B cell (primary cell): ENCODE results near the gene CKAP5. TPM values are rescaled to one million over a fixed set of nuclear protein-coding genes. Genes with fewer than 3 reads are reported as not detected.

Source experiments
- ATAC-seq: fragments of 200-7000 bp; cut with Tn5 transposase; one replicate; pipeline ENCODE4 v1.10.0; 2021; ENCODE audit warnings: low read depth, mild to moderate bottlenecking, moderate number of reproducible peaks, moderate library complexity
- CTCF ChIA-PET: fragments of 350-600 bp; sonication (Branson Sonifier 250); formaldehyde crosslinking; loops from one replicate; lab custom pipeline; 2021; ENCODE audit warnings: antibody characterized with exemption, inconsistent platforms; lab: Charles Lee
- POLR2A ChIA-PET: fragments of 350-600 bp; sonication (Branson Sonifier 250); formaldehyde crosslinking; loops from one replicate; lab custom pipeline; 2021; ENCODE audit warnings: antibody characterized with exemption; lab: Charles Lee
- DNase-seq: peaks from one replicate; pipeline ENCODE4 v3.0.0; 2013
- H2AFZ ChIP-seq: 2 replicates; pipeline ENCODE4 v1.6.1; 2012; ENCODE audit warnings: mild to moderate bottlenecking, low read depth, low read length; ENCODE audit not compliant: insufficient read depth, poor library complexity, severe bottlenecking
- H3K27ac ChIP-seq, 2 donors: 1 replicate in 1 of 2; 2 replicates in 1 of 2; pipeline ENCODE4 v1.5.1; 2012 to 2013; ENCODE audit warnings: low read length in 2 of 2, mild to moderate bottlenecking in 2 of 2, moderate library complexity in 1 of 2
- H3K27me3 ChIP-seq, 4 experiments: fragments of 200-600 bp in 1 of 4; sonication (generic) in 1 of 4; replicated peaks in 1 of 4; 1 replicate in 2 of 4; 2 replicates in 2 of 4; pipeline versions ENCODE4 v1.6.1 to v1.7.0; 2013 to 2016; ENCODE audit warnings: low read length in 3 of 4, mild to moderate bottlenecking in 2 of 4, mixed read lengths in 1 of 4, moderate library complexity in 1 of 4; ENCODE audit not compliant: insufficient read depth in 4 of 4, control insufficient read depth in 3 of 4; ENCODE audit errors: control extremely low read depth in 1 of 4
- H3K36me3 ChIP-seq, 2 experiments: replicated peaks in 1 of 2; 1 replicate in 1 of 2; 2 replicates in 1 of 2; pipeline versions ENCODE4 v1.6.1 to v1.7.1; 2013; ENCODE audit warnings: low read length in 1 of 2; ENCODE audit not compliant: insufficient read depth in 2 of 2, control insufficient read depth in 1 of 2; ENCODE audit errors: control extremely low read depth in 1 of 2, extremely low read depth in 1 of 2
- H3K4me1 ChIP-seq, 2 donors: fragments of 200-600 bp in 1 of 2; sonication (generic) in 1 of 2; 1 replicate in 1 of 2; 2 replicates in 1 of 2; pipeline versions ENCODE4 v1.5.1 to v1.6.1; 2013 to 2017; ENCODE audit warnings: low read length in 2 of 2; ENCODE audit not compliant: control insufficient read depth in 2 of 2, insufficient read depth in 2 of 2
- H3K4me2 ChIP-seq: replicated peaks from 2 replicates; pipeline ENCODE3; 2012; ENCODE audit warnings: mild to moderate bottlenecking, low read depth, low read length; ENCODE audit not compliant: poor library complexity, severe bottlenecking
- H3K4me3 ChIP-seq, 5 experiments: fragments of 200-600 bp in 1 of 5; sonication (generic) in 1 of 5; 1 replicate in 3 of 5; 2 replicates in 2 of 5; pipeline versions ENCODE4 v1.5.1 to v1.7.0; 2011 to 2016; ENCODE audit warnings: low read length in 4 of 5, mild to moderate bottlenecking in 4 of 5, low read depth in 2 of 5, control low read depth in 1 of 5, moderate library complexity in 1 of 5; ENCODE audit not compliant: insufficient read depth in 1 of 5; ENCODE audit errors: control extremely low read depth in 1 of 5, extremely low read depth in 1 of 5
- H3K79me2 ChIP-seq: fragments of 200-600 bp; sonication (generic); one replicate; pipeline ENCODE4 v1.6.0; 2016; ENCODE audit warnings: low read length; ENCODE audit not compliant: control insufficient read depth, insufficient read depth
- H3K9ac ChIP-seq: fragments of 200-600 bp; sonication (generic); 2 replicates; pipeline ENCODE4 v1.6.1; 2017; ENCODE audit warnings: mild to moderate bottlenecking, low read length, moderate library complexity
- H3K9me3 ChIP-seq, 3 donors: one replicate each; pipeline versions ENCODE4 v1.6.1 to v1.7.1; 2013; ENCODE audit warnings: low read length in 2 of 3; ENCODE audit not compliant: control insufficient read depth in 2 of 3, insufficient read depth in 1 of 3; ENCODE audit errors: control extremely low read depth in 1 of 3
- H4K20me1 ChIP-seq: 2 replicates; pipeline ENCODE4 v1.6.0; 2012; ENCODE audit warnings: mild to moderate bottlenecking, low read length; ENCODE audit not compliant: insufficient read depth, control insufficient read depth, poor library complexity, severe bottlenecking
- H3K27ac Mint-ChIP-seq: one replicate; pipeline ENCODE4 v1.8.0; 2021; ENCODE audit warnings: mixed read lengths
- H3K27me3 Mint-ChIP-seq: one replicate; pipeline ENCODE4 v1.8.0; 2021; ENCODE audit warnings: mixed read lengths
- H3K4me1 Mint-ChIP-seq: one replicate; pipeline ENCODE4 v1.8.0; 2021; ENCODE audit warnings: mixed read lengths
- H3K4me3 Mint-ChIP-seq: one replicate; pipeline ENCODE4 v1.8.0; 2021; ENCODE audit warnings: mixed read lengths
- H3K9me3 Mint-ChIP-seq: one replicate; pipeline ENCODE4 v1.8.0; 2022; ENCODE audit warnings: mixed read lengths; ENCODE audit not compliant: insufficient read depth
- CTCF ChIP-seq: fragments of 200-600 bp; IDR thresholded peaks from one replicate; pipeline ENCODE4 v1.8.0; 2022; ENCODE audit warnings: antibody characterized with exemption, mild to moderate bottlenecking
- EZH2 ChIP-seq: IDR thresholded peaks from 2 replicates; pipeline ENCODE4 v1.6.1; 2012; ENCODE audit warnings: borderline replicate concordance, low read depth, mild to moderate bottlenecking, moderate library complexity, low read length; ENCODE audit not compliant: insufficient read depth, poor library complexity, severe bottlenecking
- WGBS: methylation state at CpG from one replicate; pipeline ENCODE4 v1.1.5; 2013; ENCODE audit warnings: missing lambda C conversion rate; ENCODE audit not compliant: insufficient coverage; 5-methylcytosine and 5-hydroxymethylcytosine counted together
- intact Hi-C: fragments of 100-400 bp; cut with micrococcal nuclease; formaldehyde crosslinking; loops from one replicate; pipeline ENCODE4 v1.10.0; 2022
- polyA plus RNA-seq: library from polyadenylated mRNA; depleted of rRNA; stranded (reverse); fragments of >200 nt; gene quantifications from 2 replicates; pipeline ENCODE4 v1.2.3, GENCODE V29; 2012
- total RNA-seq, 2 donors: library from RNA; stranded (reverse); fragments of 120-200 nt in 1 of 2; gene quantifications; 1 replicate in 1 of 2; 2 replicates in 1 of 2; pipeline versions ENCODE4 v1.2.3 to v1.2.4, GENCODE V29; 2013 to 2022

The CKAP5 gene
- total and polyA plus RNA-seq, 2 donors (not counting 1 experiment from before 2014, with no cell fraction given) = 7.3 to 54.3 TPM

- Histone ChIP-seq H4K20me1 (no peaks in the 10 kb centered on the region), H3K4me1 (peaks cover 5 to 8% of the 10 kb centered on the region in 2 donors), H2AFZ (no peak overlapping the region), H3K27ac (no peak overlapping the region), H3K36me3 (peaks cover 1 to 52% of the 10 kb centered on the region in 2 experiments), H3K9ac (no peak overlapping the region), H3K4me2 (no peak overlapping the region), H3K79me2 (peaks cover 30% of the 10 kb centered on the region), H3K27me3 (no peaks in the 10 kb centered on the region), H3K4me3 (no peak overlapping the region), H3K9me3 (no peaks in the 10 kb centered on the region)
- ATAC-seq = no peak
- Mint-ChIP-seq H3K9me3 (no peaks in the 10 kb centered on the region), H3K4me3 (no peak overlapping the region), H3K27me3 (no peaks in the 10 kb centered on the region), H3K27ac (no peak overlapping the region), H3K4me1 (peaks cover 9% of the 10 kb centered on the region)
- ChIA-PET CTCF (no interaction called here), POLR2A (no interaction called here)
- intact Hi-C loops = no loop called here
- DNase-seq = no peak
- WGBS = 99% methylated on average over 7 of the region's 7 CpGs
- TF ChIP-seq EZH2 = no peak
- no peak for TF ChIP-seq CTCF
Observed at GRCh38 chr11:46706886-46707285, 139.2 kb downstream of the CKAP5 start.

DNA sequence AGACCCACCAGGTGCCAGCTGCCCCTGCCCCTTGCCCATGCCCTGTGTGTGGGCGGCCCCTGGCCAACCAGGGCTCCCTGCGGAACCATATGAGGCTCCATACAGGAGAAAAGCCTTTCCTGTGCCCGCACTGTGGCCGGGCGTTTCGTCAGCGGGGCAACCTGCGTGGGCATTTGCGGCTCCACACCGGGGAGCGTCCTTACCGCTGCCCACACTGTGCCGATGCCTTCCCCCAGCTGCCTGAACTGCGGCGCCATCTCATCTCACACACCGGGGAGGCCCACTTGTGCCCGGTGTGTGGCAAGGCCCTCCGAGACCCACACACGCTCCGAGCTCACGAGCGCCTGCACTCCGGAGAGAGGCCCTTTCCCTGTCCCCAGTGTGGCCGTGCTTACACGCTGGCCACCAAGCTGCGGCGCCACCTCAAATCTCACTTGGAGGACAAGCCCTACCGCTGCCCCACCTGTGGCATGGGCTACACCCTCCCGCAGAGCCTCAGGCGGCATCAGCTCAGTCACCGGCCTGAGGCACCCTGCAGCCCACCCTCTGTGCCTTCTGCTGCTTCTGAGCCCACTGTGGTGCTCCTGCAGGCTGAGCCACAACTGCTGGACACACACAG, 140.9 kb downstream of the CKAP5 start:
- ChIA-PET POLR2A (no interaction called here), CTCF (no interaction called here)
- DNase-seq = no peak
- Mint-ChIP-seq H3K27me3 (no peaks in the 10 kb centered on the region), H3K9me3 (no peaks in the 10 kb centered on the region), H3K4me3 (no peak overlapping the region), H3K27ac (no peak overlapping the region), H3K4me1 (peaks cover 22% of the 10 kb centered on the region)
- peaks cover 45% of the 10 kb centered on the region for H3K79me2 ChIP-seq
- no peak overlapping the region for H3K9ac ChIP-seq
- no peaks in the 10 kb centered on the region for H3K27me3 ChIP-seq
- no peak for ATAC-seq
- 99% methylated on average over 29 of the region's 31 CpGs for WGBS
- no peak for TF ChIP-seq EZH2
- no peak for TF ChIP-seq CTCF
- H3K4me2 ChIP-seq = no peak overlapping the region
- H3K36me3 ChIP-seq = peaks cover 1 to 52% of the 10 kb centered on the region in 2 experiments
- H3K4me3 ChIP-seq = no peak overlapping the region
- intact Hi-C loops = no loop called here
- H4K20me1 ChIP-seq = no peaks in the 10 kb centered on the region
- H3K4me1 ChIP-seq = peaks cover 12 to 16% of the 10 kb centered on the region in 2 donors
- H3K9me3 ChIP-seq = no peaks in the 10 kb centered on the region
- H2AFZ ChIP-seq = no peak overlapping the region
- H3K27ac ChIP-seq = no peak overlapping the region
